C4-2B (cell line): ENCODE results near the gene CHMP2A.

Experiments used
- H3K27ac ChIP-seq: fragments of 450-650 bp; 2 replicates; pipeline ENCODE4 v1.5.1; 2017
- CTCF ChIP-seq: fragments of 450-650 bp; conservative IDR thresholded peaks from 2 replicates; pipeline ENCODE4 v1.5.1; 2017; ENCODE audit warnings: mild to moderate bottlenecking
- ZFX ChIP-seq: fragments of 450-650 bp; IDR thresholded peaks from 2 replicates; pipeline ENCODE4 v1.6.1; 2017

CHMP2A gene

GRCh38 chr19:58572026-58572817 lies 17.3 kb upstream of the CHMP2A start:
- H3K27ac ChIP-seq = peak overlapping the region; percentile 89
- no peak for TF ChIP-seq CTCF
- TF ChIP-seq ZFX = no peak

GRCh38 chr19:58571575-58571947 lies 16.7 kb upstream of the CHMP2A start:
- H3K27ac ChIP-seq = no peak overlapping the region
- TF ChIP-seq CTCF (no peak), ZFX (no peak)

GRCh38 chr19:58570770-58571574 lies 16.1 kb upstream of the CHMP2A start:
- no peak for TF ChIP-seq CTCF

DNA sequence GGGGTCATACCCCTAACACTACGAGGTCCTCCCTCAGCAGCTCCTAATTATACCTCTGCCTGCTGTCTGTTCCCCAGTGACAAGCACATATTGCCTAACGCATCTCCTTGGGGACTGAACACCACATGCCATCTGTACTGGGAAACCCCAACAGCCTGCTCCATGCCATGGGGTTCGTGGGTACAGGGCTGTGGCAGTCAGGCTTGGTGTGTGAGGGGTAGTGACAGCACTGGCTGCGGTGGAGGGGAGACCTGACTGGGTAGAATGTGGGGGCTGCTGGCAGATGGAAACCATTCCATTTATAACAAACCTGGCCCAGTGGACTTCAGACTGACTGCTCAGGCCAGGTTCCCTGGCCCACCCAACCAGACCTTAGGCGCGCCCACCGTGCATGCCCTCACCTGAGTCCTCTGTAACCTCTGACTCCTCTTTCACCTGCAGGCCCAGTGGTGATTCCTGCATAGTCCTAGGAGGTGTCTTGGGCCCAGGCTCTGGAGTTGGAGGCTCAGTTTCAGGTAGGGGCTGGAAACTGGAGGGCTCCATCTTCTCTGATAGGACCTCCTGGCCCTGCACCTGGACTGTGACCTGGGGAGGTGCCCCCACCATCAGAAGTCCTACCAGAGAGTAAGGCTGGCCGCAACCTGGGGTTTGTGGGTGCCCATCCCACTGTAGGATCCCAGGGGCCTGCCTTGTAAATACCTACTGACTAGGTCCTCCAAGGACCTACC lies 15.2 kb upstream of the CHMP2A start:
- no peak overlapping the region for H3K27ac ChIP-seq
- TF ChIP-seq ZFX = no peak
- no peak for TF ChIP-seq CTCF

More at GRCh38 chr19:58570770-58571574, 16.1 kb upstream of the CHMP2A start:
- no peak overlapping the region for H3K27ac ChIP-seq

DNA sequence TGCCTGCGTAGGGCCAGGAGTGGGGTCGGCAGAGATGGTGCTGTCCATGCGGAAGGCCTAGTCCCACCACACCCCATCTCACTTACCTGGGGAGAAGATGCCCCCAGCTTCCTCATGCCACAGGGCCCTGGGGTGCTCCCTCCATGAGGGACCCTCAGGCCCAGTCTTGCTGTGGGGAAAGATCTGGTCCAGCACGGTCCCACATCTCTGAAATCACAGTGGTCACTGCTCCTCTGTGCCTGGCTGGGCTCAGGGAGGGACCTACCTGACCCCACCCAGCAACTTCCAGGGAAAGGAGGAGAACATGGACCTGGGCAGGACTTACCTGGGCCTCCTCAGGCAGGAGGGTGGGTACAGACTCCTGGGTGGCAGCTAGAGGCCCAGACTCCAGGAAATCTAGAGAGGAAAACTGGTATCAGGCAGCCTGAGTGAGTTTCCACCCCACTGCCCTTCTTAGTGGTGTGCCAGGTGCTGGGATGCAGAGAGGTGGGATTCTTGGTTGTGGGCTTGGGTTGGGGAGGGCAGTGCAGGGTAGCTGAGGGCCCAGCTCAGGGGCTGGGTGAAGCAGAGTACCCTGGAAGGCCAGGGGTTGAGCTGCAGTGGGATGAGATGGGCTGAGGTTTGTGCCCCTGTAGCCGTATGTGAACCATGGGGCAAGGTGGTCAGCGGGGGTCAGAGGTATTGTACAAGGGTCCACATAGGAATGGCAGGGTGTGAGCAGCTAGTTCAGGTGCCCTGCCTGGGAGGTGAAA lies 14.5 kb upstream of the CHMP2A start:
- no peak overlapping the region for H3K27ac ChIP-seq
- TF ChIP-seq ZFX = no peak
- TF ChIP-seq CTCF = no peak

DNA sequence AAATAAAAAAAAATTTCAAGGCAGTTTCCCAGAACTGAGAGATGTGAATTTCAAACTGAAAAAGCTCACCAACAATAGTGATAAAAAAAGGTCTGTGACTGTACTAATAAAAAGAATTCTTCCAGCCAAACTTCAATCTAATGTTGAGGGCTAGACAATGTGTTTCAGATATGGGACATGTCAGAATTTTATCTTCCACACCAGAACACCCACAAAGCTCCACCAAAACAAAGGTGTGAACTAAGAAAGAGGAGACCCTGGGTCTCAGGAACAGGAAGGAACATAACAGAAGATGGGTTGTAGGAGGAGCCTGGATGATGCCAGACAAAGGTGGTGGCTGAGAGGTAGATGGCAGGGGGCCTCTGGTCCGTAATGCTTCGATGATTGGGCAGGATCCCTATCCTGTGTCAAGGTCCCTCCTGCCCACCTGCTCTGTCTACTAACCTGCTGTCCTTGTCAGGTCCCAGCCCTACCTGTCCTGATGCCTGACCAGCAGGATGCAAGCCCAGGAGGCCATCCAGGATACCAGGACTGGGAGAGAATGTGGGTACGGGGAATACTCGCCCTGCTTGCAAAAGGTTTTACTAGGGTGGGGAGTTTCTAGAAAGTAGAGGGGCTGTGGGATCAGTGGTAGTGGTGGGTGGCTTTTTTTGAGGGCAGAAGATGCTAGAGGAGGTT lies 13.7 kb upstream of the CHMP2A start:
- TF ChIP-seq CTCF (no peak), ZFX (no peak)
- H3K27ac ChIP-seq = no peak overlapping the region
